Measurements from ENCODE around the gene OSBPL2.

Gene OSBPL2

DNA sequence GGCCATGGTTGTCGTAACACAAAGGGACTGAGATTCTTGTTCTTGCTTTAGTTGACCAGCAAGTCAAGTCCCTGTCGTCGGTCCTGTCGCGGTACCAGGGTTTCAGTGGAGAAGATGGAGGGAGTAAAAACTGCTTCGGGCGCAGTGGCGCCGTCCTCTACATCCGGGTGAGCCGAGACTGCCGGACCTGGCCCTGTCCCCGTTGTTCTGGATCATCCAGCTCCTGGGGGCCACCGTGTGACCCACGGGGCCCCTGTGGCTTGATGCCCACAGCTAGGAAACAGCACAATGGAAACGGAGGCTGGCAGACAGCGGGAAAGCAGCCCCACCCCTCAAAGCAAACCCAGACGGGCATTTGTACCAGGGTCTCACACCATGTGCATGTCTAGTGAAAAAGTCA, 40.5 kb upstream of the OSBPL2 start:
- H3K9me3 ChIP-seq (ENCODE audit: control insufficient read depth in 5 of 5, low read length in 5 of 5) = no peaks in the 10 kb centered on the region
- H3K36me3 ChIP-seq (ENCODE audit: control insufficient read depth in 5 of 5, insufficient read depth in 5 of 5, low read length in 5 of 5) = peaks cover 6 to 70% (median 63%) of the 10 kb centered on the region in 5 donors
- H3K9ac ChIP-seq (ENCODE audit: low read length in 5 of 5) = no peak overlapping the region
- no peak overlapping the region for H3K4me3 ChIP-seq (ENCODE audit: low read depth in 1 of 5, low read length in 5 of 5)
- no peaks in the 10 kb centered on the region for H3K27me3 ChIP-seq (ENCODE audit: control insufficient read depth in 5 of 5, insufficient read depth in 4 of 5, low read length in 5 of 5)
- H3K4me1 ChIP-seq (ENCODE audit: control insufficient read depth in 5 of 5, insufficient read depth in 5 of 5, low read length in 5 of 5) = no peaks in the 10 kb centered on the region
- no peak overlapping the region for H3K27ac ChIP-seq (ENCODE audit: low read depth, low read length)

DNA sequence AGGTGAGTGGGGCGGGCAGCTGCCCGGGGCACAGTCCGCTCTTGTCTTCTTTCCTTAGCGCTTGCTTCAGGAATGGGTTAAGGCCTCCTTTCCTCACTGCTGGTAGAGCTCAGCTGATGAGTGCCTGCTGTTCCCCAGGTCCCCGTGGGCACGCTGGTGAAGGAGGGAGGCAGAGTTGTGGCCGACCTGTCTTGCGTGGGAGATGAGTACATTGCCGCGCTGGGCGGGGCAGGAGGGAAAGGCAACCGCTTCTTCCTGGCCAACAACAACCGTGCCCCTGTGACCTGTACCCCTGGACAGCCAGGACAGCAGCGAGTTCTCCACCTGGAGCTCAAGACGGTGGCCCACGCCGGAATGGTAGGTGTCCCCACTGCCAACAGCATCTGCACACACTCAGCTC, 39.8 kb upstream of the OSBPL2 start:
- no peaks in the 10 kb centered on the region for H3K27me3 ChIP-seq (ENCODE audit: control insufficient read depth in 5 of 5, insufficient read depth in 4 of 5, low read length in 5 of 5)
- no peaks in the 10 kb centered on the region for H3K9me3 ChIP-seq (ENCODE audit: control insufficient read depth in 5 of 5, low read length in 5 of 5)
- no peak overlapping the region for H3K27ac ChIP-seq (ENCODE audit: low read depth, low read length)
- peaks cover 0 to 6% (median 0%) of the 10 kb centered on the region in 5 donors for H3K4me1 ChIP-seq (ENCODE audit: control insufficient read depth in 5 of 5, insufficient read depth in 5 of 5, low read length in 5 of 5)
- H3K36me3 ChIP-seq (ENCODE audit: control insufficient read depth in 5 of 5, insufficient read depth in 5 of 5, low read length in 5 of 5) = peaks cover 6 to 71% (median 59%) of the 10 kb centered on the region in 5 donors
- H3K4me3 ChIP-seq (ENCODE audit: low read depth in 1 of 5, low read length in 5 of 5) = no peak overlapping the region
- no peak overlapping the region for H3K9ac ChIP-seq (ENCODE audit: low read length in 5 of 5)

DNA sequence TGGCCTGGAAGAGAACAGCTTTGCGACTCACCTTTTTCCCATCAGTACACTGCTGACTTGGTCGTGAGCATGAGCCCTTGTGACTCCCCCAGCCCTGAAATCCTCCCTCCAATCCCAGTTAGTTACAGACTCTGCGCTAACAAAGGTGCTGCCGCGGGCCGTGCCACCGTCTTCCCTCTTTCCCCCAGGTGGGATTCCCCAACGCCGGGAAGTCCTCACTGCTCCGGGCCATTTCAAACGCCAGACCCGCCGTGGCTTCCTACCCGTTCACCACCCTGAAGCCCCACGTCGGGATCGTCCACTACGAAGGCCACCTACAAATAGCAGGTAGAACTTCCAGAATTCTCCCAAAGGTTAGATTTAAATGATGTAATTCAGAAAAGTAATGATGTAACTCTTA, 39.4 kb upstream of the OSBPL2 start:
- H3K9me3 ChIP-seq (ENCODE audit: control insufficient read depth in 5 of 5, low read length in 5 of 5) = no peaks in the 10 kb centered on the region
- H3K4me1 ChIP-seq (ENCODE audit: control insufficient read depth in 5 of 5, insufficient read depth in 5 of 5, low read length in 5 of 5) = peaks cover 0 to 6% (median 0%) of the 10 kb centered on the region in 5 donors
- no peaks in the 10 kb centered on the region for H3K27me3 ChIP-seq (ENCODE audit: control insufficient read depth in 5 of 5, insufficient read depth in 4 of 5, low read length in 5 of 5)
- no peak overlapping the region for H3K9ac ChIP-seq (ENCODE audit: low read length in 5 of 5)
- no peak overlapping the region for H3K27ac ChIP-seq (ENCODE audit: low read depth, low read length)
- peaks cover 6 to 69% (median 56%) of the 10 kb centered on the region in 5 donors for H3K36me3 ChIP-seq (ENCODE audit: control insufficient read depth in 5 of 5, insufficient read depth in 5 of 5, low read length in 5 of 5)
- no peak overlapping the region for H3K4me3 ChIP-seq (ENCODE audit: low read depth in 1 of 5, low read length in 5 of 5)

DNA sequence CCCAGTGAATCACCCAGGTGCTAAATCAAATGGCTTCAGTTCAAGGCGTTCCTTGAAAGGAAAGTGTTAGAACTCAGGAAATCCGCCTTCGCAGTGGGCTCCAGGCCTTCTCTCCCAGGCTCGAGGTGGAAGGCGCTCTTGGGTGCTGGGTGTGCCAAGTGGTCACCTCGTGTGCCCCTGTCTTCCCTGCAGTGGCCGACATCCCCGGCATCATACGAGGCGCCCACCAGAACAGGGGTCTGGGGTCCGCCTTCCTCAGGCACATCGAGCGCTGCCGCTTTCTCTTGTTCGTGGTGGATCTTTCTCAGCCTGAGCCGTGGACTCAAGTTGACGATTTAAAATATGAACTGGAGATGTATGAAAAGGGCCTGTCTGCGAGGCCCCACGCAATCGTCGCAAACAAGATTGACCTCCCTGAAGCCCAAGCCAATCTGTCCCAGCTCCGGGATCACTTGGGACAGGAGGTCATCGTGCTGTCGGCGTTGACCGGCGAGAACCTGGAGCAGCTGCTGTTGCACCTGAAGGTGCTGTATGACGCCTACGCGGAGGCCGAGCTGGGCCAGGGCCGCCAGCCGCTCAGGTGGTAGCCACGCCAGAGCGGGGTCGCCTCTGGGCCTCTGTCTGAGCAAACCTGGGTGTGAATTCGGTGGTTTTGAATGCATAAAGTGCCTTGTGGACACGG, 37.7 kb upstream of the OSBPL2 start:
- no peaks in the 10 kb centered on the region for H3K27me3 ChIP-seq (ENCODE audit: control insufficient read depth in 5 of 5, insufficient read depth in 4 of 5, low read length in 5 of 5)
- peaks cover 0 to 6% (median 0%) of the 10 kb centered on the region in 5 donors for H3K4me1 ChIP-seq (ENCODE audit: control insufficient read depth in 5 of 5, insufficient read depth in 5 of 5, low read length in 5 of 5)
- H3K36me3 ChIP-seq (ENCODE audit: control insufficient read depth in 5 of 5, insufficient read depth in 5 of 5, low read length in 5 of 5) = peaks cover 6 to 63% (median 55%) of the 10 kb centered on the region in 5 donors
- no peaks in the 10 kb centered on the region for H3K9me3 ChIP-seq (ENCODE audit: control insufficient read depth in 5 of 5, low read length in 5 of 5)
- H3K27ac ChIP-seq (ENCODE audit: low read depth, low read length) = no peak overlapping the region
- H3K9ac ChIP-seq (ENCODE audit: low read length in 5 of 5) = no peak overlapping the region
- no peak overlapping the region for H3K4me3 ChIP-seq (ENCODE audit: low read depth in 1 of 5, low read length in 5 of 5)

DNA sequence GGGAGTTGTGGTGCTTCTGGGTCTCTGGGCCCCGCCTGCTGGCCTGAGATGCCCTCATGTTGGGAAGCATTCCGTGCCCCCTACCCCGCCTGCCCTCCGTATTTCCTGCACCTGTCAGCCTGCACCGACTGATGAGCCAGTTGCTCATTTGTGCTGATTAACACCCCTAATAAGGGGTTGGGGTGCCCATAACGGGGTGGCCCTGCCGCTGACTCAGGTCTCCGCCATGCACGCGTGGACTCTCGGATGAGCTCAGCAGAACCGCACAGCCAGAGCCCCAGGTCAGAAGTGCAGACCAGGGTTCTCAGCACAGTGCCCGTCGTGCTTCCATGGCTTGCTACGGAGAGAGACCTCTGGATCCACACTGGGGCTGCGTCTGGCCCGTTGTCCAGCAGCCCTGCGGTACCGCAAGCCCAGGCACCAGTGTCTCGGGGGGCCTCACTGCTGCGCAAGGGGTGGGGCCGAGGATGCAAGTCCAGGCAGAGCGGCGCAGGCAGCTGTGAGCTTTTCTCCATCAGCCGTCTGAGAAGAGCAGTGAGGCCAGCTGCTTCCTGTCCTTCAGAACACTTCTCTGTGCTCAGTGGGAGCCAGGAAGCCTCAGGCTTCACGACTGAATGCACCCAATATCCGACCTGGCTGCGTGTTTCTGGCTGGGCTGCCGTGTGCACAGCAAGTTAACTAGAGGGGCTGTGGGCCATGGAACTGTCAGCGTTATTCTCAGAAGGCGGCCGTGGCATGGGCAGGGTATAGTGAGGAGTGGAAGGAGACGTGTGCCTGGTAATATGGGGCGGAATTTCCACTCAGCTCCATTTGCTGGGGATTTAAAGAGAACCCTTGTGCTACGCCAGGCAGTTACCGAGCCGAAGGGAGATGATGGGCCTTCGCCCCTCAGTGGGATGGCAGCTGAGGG, 36.9 kb upstream of the OSBPL2 start:
- no peak overlapping the region for H3K4me3 ChIP-seq (ENCODE audit: low read depth in 1 of 5, low read length in 5 of 5)
- H3K4me1 ChIP-seq (ENCODE audit: control insufficient read depth in 5 of 5, insufficient read depth in 5 of 5, low read length in 5 of 5) = peaks cover 0 to 6% (median 0%) of the 10 kb centered on the region in 5 donors
- no peaks in the 10 kb centered on the region for H3K27me3 ChIP-seq (ENCODE audit: control insufficient read depth in 5 of 5, insufficient read depth in 4 of 5, low read length in 5 of 5)
- H3K36me3 ChIP-seq (ENCODE audit: control insufficient read depth in 5 of 5, insufficient read depth in 5 of 5, low read length in 5 of 5) = peaks cover 6 to 55% (median 51%) of the 10 kb centered on the region in 5 donors
- H3K9ac ChIP-seq (ENCODE audit: low read length in 5 of 5) = no peak overlapping the region
- H3K9me3 ChIP-seq (ENCODE audit: control insufficient read depth in 5 of 5, low read length in 5 of 5) = no peaks in the 10 kb centered on the region
- H3K27ac ChIP-seq (ENCODE audit: low read depth, low read length) = no peak overlapping the region

DNA sequence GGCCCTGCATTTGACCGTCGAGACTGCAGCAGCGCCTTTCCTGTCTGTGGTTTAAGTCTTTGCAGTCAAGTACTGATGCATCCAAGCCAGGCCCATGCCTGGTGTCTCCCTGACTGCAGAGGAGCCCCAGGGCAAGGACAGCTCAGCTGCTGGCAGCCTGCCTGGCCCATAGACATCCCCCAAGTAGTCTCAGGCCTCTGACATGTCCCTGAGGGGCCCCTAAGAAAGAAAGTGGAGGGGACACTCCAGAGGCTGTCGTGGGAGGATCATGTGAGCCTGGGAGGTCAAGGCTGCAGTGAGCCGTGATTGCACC, 36.3 kb upstream of the OSBPL2 start:
- peaks cover 6 to 54% (median 51%) of the 10 kb centered on the region in 5 donors for H3K36me3 ChIP-seq (ENCODE audit: control insufficient read depth in 5 of 5, insufficient read depth in 5 of 5, low read length in 5 of 5)
- no peak overlapping the region for H3K4me3 ChIP-seq (ENCODE audit: low read depth in 1 of 5, low read length in 5 of 5)
- H3K27ac ChIP-seq (ENCODE audit: low read depth, low read length) = no peak overlapping the region
- peaks cover 0 to 6% (median 1%) of the 10 kb centered on the region in 5 donors for H3K4me1 ChIP-seq (ENCODE audit: control insufficient read depth in 5 of 5, insufficient read depth in 5 of 5, low read length in 5 of 5)
- no peak overlapping the region for H3K9ac ChIP-seq (ENCODE audit: low read length in 5 of 5)
- H3K27me3 ChIP-seq (ENCODE audit: control insufficient read depth in 5 of 5, insufficient read depth in 4 of 5, low read length in 5 of 5) = no peaks in the 10 kb centered on the region
- H3K9me3 ChIP-seq (ENCODE audit: control insufficient read depth in 5 of 5, low read length in 5 of 5) = no peaks in the 10 kb centered on the region

DNA sequence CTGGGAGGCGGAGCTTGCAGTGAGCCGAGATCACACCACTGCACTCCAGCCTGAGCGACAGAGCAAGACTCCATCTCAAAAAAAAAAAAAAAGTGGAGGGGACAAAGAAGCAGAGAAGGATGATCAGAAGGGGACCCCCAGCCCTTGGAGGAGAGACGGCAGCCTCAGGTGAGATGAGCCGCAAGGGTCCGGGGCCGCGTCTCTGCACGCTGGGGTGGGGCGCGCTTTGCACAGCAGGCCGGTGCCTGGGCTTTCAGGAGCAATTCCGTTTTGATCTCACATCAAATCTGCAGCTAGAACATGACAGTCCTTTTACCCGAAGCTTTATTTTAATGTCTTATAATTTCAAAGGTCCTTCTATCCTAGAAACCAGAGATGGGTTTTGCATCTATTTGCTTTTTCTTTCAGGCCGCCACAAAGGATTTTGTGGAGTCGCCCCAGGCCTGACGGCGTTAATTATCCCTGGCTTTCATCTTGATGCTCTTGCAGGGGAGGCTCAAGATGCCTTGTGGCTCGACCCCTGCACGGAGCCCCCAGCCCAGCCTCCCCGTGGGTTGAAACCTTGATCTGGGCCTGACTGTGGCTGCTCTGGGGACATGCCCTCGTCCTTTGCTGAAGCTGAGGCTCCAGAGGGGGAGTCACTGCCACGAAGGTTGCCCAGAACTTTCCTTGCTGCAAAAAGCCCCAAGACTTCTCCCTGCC, 35.5 kb upstream of the OSBPL2 start:
- no peaks in the 10 kb centered on the region for H3K27me3 ChIP-seq (ENCODE audit: control insufficient read depth in 5 of 5, insufficient read depth in 4 of 5, low read length in 5 of 5)
- H3K9ac ChIP-seq (ENCODE audit: low read length in 5 of 5) = no peak overlapping the region
- no peaks in the 10 kb centered on the region for H3K9me3 ChIP-seq (ENCODE audit: control insufficient read depth in 5 of 5, low read length in 5 of 5)
- H3K27ac ChIP-seq (ENCODE audit: low read depth, low read length) = no peak overlapping the region
- peaks cover 4 to 13% (median 9%) of the 10 kb centered on the region in 5 donors for H3K4me1 ChIP-seq (ENCODE audit: control insufficient read depth in 5 of 5, insufficient read depth in 5 of 5, low read length in 5 of 5)
- peaks cover 5 to 46% (median 44%) of the 10 kb centered on the region in 5 donors for H3K36me3 ChIP-seq (ENCODE audit: control insufficient read depth in 5 of 5, insufficient read depth in 5 of 5, low read length in 5 of 5)
- H3K4me3 ChIP-seq (ENCODE audit: low read depth in 1 of 5, low read length in 5 of 5) = no peak overlapping the region

DNA sequence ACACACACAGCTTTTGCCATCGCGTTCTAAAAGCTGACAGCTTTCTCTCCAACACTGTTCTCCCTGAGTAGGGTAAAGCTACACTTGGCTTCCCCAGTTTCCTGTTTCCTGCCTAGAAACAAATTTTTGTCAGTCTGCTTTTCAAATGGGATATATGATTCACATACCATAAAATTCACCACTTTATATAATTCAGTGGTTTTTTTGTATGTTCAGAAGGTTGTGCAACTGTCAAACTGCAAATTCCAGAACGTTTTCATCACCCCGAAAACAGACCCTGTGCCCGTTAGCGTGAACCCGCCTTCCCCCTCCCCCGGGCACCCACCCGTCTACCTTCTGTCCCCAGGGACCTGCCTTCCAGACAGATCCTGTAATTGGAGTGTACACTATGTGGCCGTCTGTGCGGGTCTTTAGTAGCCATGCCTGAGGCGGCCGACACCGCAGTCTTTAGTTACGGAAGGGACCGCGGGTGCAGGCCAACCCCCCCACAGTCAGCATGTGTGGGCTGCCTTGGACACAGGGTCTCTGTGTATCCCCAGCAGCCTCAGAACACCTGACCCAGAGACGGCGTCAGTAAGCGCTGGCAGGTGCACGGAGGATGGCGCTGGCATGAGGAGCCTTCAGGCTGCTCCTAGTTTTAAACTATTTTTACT, 34.8 kb upstream of the OSBPL2 start:
- Histone ChIP-seq H3K4me1 (ENCODE audit: control insufficient read depth in 5 of 5, insufficient read depth in 5 of 5, low read length in 5 of 5) (peaks cover 4 to 16% (median 12%) of the 10 kb centered on the region in 5 donors), H3K27me3 (ENCODE audit: control insufficient read depth in 5 of 5, insufficient read depth in 4 of 5, low read length in 5 of 5) (no peaks in the 10 kb centered on the region), H3K27ac (ENCODE audit: low read depth, low read length) (no peak overlapping the region), H3K36me3 (ENCODE audit: control insufficient read depth in 5 of 5, insufficient read depth in 5 of 5, low read length in 5 of 5) (peaks cover 5 to 40% (median 37%) of the 10 kb centered on the region in 5 donors), H3K9ac (ENCODE audit: low read length in 5 of 5) (no peak overlapping the region), H3K4me3 (ENCODE audit: low read depth in 1 of 5, low read length in 5 of 5) (no peak overlapping the region), H3K9me3 (ENCODE audit: control insufficient read depth in 5 of 5, low read length in 5 of 5) (no peaks in the 10 kb centered on the region)

DNA sequence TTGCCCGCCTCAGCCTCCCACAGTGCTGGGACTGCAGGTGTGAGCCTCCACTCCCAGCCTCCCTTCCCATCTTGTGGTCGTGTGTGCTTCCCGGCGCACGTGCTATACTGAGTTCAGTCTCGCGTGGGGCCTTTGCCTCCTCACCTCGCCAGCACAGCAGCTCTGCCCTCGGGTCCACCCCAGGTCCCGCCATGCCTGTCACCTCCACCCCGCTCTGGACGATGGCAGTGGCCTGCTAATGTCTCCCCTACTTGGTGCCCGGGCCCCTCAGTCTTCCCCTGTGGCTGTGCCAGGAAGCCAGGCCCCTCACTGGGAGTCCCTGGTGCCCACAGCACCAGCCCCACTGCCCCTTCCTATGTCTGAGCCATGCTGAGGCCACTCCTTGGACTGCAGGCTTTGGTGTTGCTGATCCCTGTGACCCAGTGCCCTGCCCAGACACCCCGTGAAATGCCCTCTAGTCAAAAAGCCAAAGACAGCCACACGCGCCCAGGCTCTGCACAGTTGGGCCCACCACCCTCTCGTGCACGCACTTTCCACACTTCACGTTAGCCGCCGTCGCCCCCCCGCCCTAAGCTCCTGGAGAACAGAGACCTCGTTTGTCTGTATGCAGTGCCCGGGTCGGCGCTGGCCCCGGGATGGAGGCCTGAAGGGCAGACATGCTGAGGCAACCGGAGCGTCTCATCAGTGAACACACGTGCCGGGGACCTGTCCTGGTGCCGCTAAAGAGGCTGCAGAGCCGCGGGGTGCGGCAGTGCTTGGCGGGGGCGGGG, 32.5 kb upstream of the OSBPL2 start:
- peaks cover 0 to 21% (median 17%) of the 10 kb centered on the region in 5 donors for H3K36me3 ChIP-seq (ENCODE audit: control insufficient read depth in 5 of 5, insufficient read depth in 5 of 5, low read length in 5 of 5)
- no peak overlapping the region for H3K27ac ChIP-seq (ENCODE audit: low read depth, low read length)
- no peak overlapping the region for H3K4me3 ChIP-seq (ENCODE audit: low read depth in 1 of 5, low read length in 5 of 5)
- H3K4me1 ChIP-seq (ENCODE audit: control insufficient read depth in 5 of 5, insufficient read depth in 5 of 5, low read length in 5 of 5) = peaks cover 4 to 23% (median 15%) of the 10 kb centered on the region in 5 donors
- H3K27me3 ChIP-seq (ENCODE audit: control insufficient read depth in 5 of 5, insufficient read depth in 4 of 5, low read length in 5 of 5) = peaks cover 9 to 15% (median 13%) of the 10 kb centered on the region in 5 donors
- H3K9ac ChIP-seq (ENCODE audit: low read length in 5 of 5) = no peak overlapping the region
- H3K9me3 ChIP-seq (ENCODE audit: control insufficient read depth in 5 of 5, low read length in 5 of 5) = no peaks in the 10 kb centered on the region

Data from subcutaneous abdominal adipose tissue (tissue), 5 donors.